Brain microvascular endothelial cell (primary cell): ENCODE data around the gene ATP8B4.
"Not testable (repeated sequence)": the region's sequence is repeated elsewhere in the genome, so short reads cannot be mapped to it uniquely, and the experiment has no call there.

Experiments used
- DNase-seq: peaks from one replicate; pipeline ENCODE4 v3.0.0-alpha.2; 2020
- H3K27ac ChIP-seq: fragments of 250-450 bp; sonication (Bioruptor Pico); 2 replicates; pipeline ENCODE4 v1.5.1; 2020; ENCODE audit warnings: mild to moderate bottlenecking, moderate library complexity
- H3K27me3 ChIP-seq: fragments of 250-450 bp; sonication (Bioruptor Pico); replicated peaks from 2 replicates; pipeline ENCODE4 v1.5.1; 2020; ENCODE audit warnings: mild to moderate bottlenecking
- H3K36me3 ChIP-seq: fragments of 250-450 bp; sonication (Bioruptor Pico); replicated peaks from 2 replicates; pipeline ENCODE4 v1.5.1; 2020; ENCODE audit warnings: mild to moderate bottlenecking
- H3K4me3 ChIP-seq: 2 replicates; pipeline ENCODE4 v1.5.1; 2011; ENCODE audit warnings: low read depth, mild to moderate bottlenecking, control low read depth, low read length, moderate library complexity
- CTCF ChIP-seq: IDR thresholded peaks from 2 replicates; pipeline ENCODE4 v1.5.1; 2011; ENCODE audit warnings: low read depth, mild to moderate bottlenecking, moderate library complexity, low read length, control low read depth, inconsistent platforms; ENCODE audit errors: missing control alignments
- in situ Hi-C: cut with HindIII; loops from 2 replicates; pipeline ENCODE4 v1.10.0; 2017; ENCODE audit warnings: low sequenced_read_pairs, low pct_ligation_motif_present

Gene ATP8B4

DNA sequence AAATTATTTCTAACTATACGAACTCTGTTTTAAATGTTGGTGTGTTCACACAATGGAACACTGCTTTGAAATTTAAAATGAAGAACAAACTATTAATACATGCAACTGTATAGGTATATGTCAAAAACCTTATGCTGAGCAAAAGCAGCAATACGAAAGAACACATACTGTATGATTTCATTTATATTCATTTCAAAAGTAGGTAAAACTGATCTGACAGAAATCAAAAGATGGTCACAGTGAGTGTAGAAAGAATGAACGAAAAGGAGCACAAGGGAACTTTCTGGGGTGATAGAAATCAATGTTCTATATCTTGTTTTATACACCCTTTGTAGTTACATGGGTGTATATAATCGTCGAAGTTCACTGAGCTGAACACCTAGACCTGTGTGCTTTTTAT, 12.6 kb downstream of the ATP8B4 start:
- DNase-seq, result no peak
- Histone ChIP-seq H3K4me3 (no peak overlapping the region), H3K27me3 (no peaks in the 10 kb centered on the region), H3K27ac (no peak overlapping the region), H3K36me3 (no peaks in the 10 kb centered on the region)
- TF ChIP-seq CTCF, result no peak
- in situ Hi-C loops, result no loop called here

- H3K27ac ChIP-seq, result no peak overlapping the region
- H3K27me3 ChIP-seq, result no peaks in the 10 kb centered on the region
- no peak overlapping the region for H3K4me3 ChIP-seq
- in situ Hi-C loops, result no loop called here
- no peak for DNase-seq
- TF ChIP-seq CTCF, result no peak
- H3K36me3 ChIP-seq, result no peaks in the 10 kb centered on the region
Observed at GRCh38 chr15:50100486-50100885, 18.5 kb downstream of the ATP8B4 start.

- H3K36me3 ChIP-seq, result no peaks in the 10 kb centered on the region
- no peaks in the 10 kb centered on the region for H3K27me3 ChIP-seq
- no peak for DNase-seq
- TF ChIP-seq CTCF, result no peak
- H3K27ac ChIP-seq, result no peak overlapping the region
- in situ Hi-C loops, result no loop called here
- H3K4me3 ChIP-seq, result no peak overlapping the region
Observed at GRCh38 chr15:50098545-50098944, 20.5 kb downstream of the ATP8B4 start.

GRCh38 chr15:50095938-50096821, 22.9 kb downstream of the ATP8B4 start:
- in situ Hi-C loops, result no loop called here

DNA sequence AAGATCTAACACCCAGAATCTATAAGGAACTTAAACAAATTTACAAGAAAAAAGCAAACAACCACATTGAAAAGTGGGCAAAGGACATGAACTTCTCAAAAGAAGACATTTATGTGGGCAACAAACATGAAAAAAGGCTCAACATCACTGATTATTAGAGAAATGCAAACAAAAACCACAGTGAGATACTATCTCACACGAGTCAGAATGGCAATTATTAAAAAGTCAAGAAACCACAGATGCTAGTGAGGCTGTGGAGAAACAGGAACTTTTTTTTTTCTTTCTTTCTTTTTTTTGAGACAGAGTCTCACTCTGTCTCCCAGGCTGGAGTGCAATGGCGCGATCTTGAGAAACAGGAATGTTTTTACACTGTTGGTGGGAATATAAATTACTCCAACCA, 29.6 kb downstream of the ATP8B4 start:
- in situ Hi-C loops, H3K36me3 ChIP-seq, H3K27me3 ChIP-seq, H3K4me3 ChIP-seq, H3K27ac ChIP-seq, DNase-seq: not testable (repeated sequence)

More at GRCh38 chr15:50095938-50096821, 22.9 kb downstream of the ATP8B4 start:
- Histone ChIP-seq H3K27ac (no peak overlapping the region), H3K36me3 (no peaks in the 10 kb centered on the region), H3K4me3 (no peak overlapping the region), H3K27me3 (no peaks in the 10 kb centered on the region)
- no peak for DNase-seq
- TF ChIP-seq CTCF, result no peak

DNA sequence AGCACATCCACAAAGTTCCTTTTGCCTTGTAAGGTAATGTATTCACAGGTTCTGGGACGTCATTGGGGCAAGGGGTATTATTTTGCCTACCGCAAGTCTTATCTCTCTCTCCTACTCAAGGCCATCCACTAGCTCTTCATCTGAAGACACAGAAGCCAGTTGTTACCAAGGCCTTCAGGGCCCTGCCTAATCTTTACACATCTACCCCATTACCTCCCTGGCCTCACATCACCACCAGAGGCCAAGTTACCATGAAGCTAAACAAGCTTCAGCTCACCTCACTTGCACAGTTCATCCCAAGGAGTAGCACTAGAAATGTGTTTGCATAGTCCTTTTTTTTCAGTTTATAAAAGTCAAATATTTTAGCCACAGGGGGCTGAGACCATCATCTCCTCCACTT, 34.1 kb downstream of the ATP8B4 start:
- in situ Hi-C loops, result no loop called here
- Histone ChIP-seq H3K27me3 (no peaks in the 10 kb centered on the region), H3K4me3 (no peak overlapping the region), H3K27ac (no peak overlapping the region), H3K36me3 (no peaks in the 10 kb centered on the region)
- DNase-seq, result no peak
- no peak for TF ChIP-seq CTCF
